HTR-8/SVneo (cell line): Measurements from ENCODE around the gene OSGIN1.

Experiments
- DNase-seq: peaks from one replicate; pipeline ENCODE4 v3.0.0; 2011; ENCODE audit warnings: low spot score, mixed read lengths; ENCODE audit not compliant: insufficient read length
- FAIRE-seq: peaks from 2 replicates; lab custom pipeline; 2011; peaks lifted over from hg19 to GRCh38; lab: Jason Lieb, UNC

OSGIN1 gene

DNA sequence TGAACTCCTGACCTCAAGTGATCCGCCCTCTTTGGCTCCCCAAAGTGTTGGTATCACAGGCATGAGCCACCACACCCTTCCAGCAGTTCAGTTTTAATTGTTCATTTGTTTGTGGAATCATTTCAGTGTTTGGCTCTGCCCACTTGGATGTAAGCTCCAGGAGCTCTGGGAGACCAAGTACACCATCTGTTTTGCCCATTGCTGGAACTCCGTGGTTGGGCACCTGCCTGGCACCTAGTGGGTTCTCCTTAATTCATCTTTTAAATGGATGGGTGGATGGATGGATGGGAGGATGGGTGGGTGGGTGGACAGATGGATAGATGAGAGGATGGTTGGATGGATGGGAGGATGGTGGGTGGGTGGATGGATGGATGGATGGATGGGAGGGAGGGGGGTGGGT, 14.1 kb downstream of the OSGIN1 start:
- FAIRE-seq = no peak

DNA sequence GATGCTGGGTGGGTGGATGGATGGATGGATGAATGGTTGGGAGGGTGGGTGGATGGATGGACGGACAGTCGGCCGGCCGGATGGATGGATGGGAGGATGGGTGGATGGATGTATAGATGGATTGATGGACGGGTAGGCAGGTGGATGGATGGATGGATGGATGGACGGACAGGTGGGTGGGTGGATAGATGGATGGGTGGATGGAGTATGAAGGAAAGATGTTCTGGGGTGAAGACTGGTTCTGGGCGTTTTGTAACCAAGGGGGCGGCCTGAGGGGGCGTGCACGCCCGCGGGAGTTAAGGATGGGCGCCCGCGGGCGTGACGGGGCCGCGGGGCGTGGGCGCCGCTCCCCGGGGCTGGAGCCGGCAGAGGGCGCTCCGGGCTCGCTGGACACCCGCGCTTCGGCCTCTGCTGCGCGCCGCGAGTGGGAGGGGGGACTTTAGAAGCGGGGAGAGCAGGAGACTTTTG, 14.8 kb downstream of the OSGIN1 start, which contains the start of gene NECAB2:
NECAB2 (plus strand) TSS at position 407 of the 468 bp plus-strand sequence. CDS start 405 bp downstream, outside the sequence.
- DNase-seq (peak; percentile 78), FAIRE-seq (peak; percentile 88)

More for the DNA sequence above, 14.1 kb downstream of the OSGIN1 start:
- no peak for DNase-seq

DNA sequence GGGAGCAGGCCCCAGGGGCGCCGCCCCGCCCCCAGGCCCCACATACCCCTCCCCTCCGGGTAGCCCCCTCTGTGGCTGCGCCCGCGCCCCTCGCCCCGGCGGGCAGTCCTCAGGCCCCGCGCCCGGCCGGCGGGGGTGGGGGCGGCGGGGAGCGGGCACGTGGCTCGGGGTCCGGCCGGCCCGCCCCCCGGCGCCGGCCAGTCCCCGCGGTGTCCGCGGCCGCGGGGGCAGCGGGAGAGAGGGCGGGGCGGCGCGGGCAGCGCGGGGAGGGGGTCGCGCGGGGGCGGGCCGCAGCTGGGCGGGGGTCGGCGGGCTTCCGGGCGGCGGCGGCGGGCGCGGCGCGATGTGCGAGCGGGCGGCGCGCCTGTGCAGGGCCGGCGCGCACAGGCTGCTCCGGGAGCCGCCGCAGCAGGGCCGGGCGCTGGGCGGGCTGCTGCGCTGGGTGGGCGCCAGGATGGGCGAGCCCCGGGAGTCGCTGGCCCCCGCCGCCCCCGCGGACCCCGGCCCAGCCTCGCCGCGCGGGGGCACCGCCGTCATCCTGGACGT, 15.3 kb downstream of the OSGIN1 start:
- no peak for FAIRE-seq
- no peak for DNase-seq

GRCh38 chr16:83968891-83969649, 16.0 kb downstream of the OSGIN1 start:
- FAIRE-seq (no peak), DNase-seq (no peak)

DNA sequence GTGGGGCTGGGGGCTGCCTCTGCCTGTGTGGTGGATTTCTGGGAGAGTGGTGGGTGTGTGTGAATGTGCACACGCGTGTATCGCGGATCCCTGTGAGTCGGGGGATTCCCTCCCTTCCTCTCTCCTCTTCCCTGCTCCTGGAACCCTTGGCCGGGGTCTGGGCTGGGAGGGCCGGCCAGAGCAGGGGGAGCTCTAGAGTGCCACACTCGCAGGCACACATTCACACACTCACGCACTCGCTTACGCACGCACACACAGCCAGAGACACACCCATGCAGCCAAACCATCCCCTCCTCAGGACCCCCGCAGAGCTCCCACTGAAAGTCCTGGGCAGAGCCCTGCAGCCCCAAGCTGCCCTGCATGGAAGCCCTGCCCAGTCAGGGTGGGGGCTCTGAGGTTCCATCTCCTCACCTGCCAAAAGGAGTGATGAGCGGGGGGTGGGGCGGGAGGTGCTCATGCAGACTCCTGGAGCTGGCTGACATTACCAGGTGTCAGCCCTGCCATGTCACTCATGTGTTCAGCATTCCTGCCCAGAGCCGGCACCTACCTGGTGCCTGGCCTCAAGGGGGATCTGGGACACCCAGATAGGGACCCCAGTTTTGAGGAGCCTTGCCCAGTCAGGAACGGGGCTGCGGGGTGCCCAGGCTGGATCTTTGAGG, 16.9 kb downstream of the OSGIN1 start:
- FAIRE-seq (no peak), DNase-seq (no peak)

DNA sequence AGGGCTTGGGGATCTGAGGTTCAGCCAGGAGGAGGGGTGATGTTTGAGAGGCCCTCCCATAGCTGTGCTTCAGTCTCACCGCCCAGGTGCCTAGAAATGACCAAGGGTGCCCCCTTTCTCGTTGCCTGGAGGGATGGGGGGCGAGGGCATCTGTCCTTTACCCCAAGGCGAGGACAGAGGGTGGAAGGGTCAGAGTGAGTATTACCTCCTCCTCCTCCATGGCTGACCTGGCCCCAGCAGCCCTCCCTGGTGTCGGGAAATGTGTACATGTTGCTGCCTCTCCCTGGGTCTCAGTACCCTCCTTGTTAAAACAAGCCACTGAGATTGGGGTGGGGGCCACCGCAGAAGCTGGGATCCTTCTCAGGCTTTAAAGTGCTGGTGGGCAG, 17.4 kb downstream of the OSGIN1 start:
- FAIRE-seq (no peak), DNase-seq (no peak)

DNA sequence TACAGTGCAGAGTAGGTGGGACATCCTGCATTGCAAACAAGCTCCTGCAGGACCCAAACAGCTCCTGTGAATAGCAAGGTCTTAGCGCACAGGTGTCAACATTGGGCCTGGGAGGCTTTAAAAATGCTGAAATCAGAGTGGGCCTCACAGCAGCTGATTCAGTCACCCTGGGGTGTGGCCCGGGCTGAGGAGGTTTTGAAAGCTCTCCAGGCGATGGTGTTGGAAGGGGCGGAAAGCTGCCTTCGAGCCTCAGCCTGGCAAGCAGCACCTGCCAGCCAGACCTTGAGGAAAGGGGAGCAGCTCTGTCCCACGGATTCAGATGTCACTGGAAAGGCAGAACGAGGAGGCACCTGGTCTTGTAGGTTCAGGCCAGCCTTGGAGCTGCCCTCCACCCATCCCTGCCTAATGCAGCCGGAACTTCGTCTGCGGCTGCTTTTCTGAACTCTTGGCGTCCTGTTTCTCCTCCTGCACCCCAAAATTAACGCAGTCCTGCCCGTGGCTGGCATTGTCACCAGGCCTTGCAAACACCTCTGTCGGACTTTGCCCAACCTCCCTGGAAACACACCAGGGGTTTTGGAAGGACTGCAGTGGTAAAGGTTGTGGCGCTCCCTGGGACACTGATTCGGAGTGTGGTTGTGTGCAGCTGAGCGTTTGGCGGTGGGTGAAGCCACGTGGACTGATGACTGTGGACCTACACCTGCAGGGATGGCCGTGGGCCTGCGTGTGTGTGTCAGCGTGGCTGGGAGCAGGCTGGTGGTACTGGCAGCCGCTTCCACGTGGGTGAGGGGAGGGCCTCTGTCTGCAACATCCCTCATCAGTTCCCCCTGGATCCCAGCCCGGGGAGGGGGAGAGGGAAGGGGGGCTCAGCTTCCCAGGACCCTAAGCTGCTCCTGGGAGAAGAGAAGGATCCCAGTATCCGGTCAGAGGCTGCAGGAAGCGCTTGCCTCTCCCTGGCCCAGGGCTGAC, 18.4 kb downstream of the OSGIN1 start:
- FAIRE-seq = no peak
- DNase-seq = no peak

- DNase-seq (no peak), FAIRE-seq (no peak)
Measured at GRCh38 chr16:83972256-83973008, 19.4 kb downstream of the OSGIN1 start.

DNA sequence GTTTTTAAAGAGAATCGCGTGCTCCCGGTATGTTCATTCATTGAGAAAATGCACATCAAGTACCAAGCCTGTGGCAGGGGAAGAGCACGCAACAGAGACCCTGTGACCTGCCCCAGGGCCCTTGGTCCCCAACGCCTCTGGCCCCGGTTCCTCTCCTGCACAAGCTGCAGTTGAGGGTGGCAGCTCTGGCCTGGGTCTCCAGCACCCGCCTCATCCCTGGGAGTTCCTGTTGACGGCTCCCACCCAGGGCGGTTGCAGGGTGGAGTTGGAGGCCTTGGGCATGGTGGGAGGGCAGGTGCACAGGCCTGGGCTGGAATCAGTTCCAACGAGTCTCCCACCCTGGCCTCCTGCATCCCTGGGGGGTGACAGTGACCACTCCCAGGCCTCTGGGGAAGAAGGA, 20.0 kb downstream of the OSGIN1 start:
- FAIRE-seq = no peak
- no peak for DNase-seq

DNA sequence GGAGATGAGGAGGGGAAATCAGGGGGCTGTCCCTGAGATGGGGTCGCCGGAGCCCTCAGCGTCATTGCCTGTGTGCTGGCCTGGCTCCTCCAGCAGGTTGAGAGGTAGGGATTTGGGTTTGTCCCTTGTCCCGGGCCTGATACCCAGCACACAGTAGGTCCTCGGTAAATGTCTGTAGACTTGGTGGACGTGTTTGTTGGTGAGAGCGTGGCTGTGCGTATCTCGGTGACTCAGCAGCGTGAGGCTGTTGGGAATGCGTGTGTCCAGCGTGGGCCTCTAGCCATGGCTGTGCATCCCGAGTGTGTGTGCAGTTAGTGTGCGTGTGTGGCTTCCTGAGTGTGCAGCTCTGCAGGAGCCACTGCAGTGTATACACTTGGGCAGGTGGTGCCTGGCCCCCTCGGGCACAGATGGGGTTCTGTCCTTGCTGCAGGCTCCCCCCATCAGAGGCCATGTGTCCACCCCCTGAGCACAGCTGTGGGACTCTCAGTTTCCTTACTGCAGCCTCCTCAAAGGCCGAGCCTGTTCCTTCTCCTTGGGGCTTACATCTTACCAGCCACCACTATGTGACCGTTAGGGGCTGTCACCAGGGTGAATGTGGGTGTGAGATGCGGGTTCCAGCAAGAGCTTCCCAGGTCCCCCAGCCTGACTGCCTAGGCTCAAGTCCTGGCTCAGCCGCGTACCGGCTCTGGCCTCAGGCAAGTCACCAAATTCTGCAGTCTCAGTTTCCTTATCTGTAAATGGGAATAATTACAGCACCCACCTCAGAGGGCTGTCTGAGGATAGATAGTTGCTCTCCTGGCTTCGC, 20.7 kb downstream of the OSGIN1 start:
- no peak for FAIRE-seq

DNA sequence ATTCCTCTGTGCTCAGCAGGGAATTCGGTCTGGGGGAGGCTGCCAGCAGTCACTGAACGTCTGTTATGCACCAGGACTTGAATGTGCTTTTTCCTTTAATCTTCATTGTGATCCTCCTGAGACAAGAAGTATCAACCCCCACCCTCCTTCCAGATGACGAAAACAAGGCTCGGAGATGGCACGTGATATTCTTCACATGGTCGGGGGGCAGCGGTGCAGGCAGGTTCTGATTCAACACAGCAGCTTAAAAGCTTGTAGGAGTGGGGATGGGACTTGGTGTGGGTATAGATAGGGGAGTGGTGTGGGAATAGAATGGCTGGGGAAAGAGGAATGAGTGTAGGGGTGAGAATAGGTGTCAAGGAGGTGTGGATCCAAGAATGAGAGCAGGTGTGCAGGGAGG, 21.4 kb downstream of the OSGIN1 start:
- no peak for FAIRE-seq
- no peak for DNase-seq

More for the DNA sequence above, 20.7 kb downstream of the OSGIN1 start:
- no peak for DNase-seq

GRCh38 chr16:83975590-83976260, 22.7 kb downstream of the OSGIN1 start:
- no peak for DNase-seq
- FAIRE-seq = no peak

- FAIRE-seq (no peak), DNase-seq (no peak)
Measured at GRCh38 chr16:83977056-83977815, 24.2 kb downstream of the OSGIN1 start.

GRCh38 chr16:83978401-83978904, 25.4 kb downstream of the OSGIN1 start:
- no peak for DNase-seq
- FAIRE-seq = no peak

DNA sequence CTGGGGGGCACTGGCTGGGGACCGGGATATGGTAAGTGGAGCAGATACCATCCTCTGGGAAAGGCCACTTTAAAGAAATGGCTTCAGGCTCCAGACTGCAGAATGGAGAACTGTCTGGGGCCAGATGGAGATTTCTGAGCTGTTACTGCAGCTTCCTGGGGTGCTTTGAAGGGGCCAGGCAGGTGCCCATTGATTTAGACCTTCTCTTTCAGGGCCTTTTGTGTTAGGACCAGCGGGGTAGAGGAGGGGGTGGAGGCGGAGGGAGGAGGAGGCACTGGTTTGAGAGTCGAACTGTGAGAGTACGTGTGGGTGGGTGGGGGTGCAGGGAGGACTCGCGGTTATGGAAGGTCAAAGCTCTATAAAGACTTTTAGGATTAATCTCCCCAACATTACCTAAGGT, 26.4 kb downstream of the OSGIN1 start:
- FAIRE-seq = no peak
- no peak for DNase-seq

DNA sequence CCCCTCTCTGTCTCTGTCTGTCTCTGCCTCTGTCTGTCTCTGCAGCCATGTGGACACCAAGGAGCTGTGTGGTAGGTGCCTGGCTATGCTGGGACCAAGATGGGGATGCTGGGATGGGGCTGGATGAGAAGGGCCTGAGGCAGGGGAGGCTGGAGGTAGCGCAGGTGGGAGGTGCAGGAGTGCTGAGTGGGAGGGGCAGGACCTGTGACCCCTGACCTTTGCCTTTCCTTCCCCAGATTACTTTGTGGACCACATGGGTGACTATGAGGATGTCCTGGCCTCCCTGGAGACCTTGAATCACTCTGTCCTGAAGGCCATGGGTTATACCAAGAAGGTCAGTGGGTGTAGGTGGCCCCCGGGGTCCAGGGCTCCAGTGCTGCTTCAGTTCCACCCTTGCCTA, 27.8 kb downstream of the OSGIN1 start:
- no peak for FAIRE-seq
- no peak for DNase-seq

GRCh38 chr16:83981799-83982198, 28.8 kb downstream of the OSGIN1 start:
- FAIRE-seq (no peak), DNase-seq (no peak)
